GM12878 (cell line): Measurements from ENCODE around the gene MYO3B.

Experiments
- CREB1 ChIP-seq: IDR thresholded peaks from 2 replicates; pipeline ENCODE4 v1.6.1; 2012; ENCODE audit warnings: low read depth, mild to moderate bottlenecking, inconsistent platforms
- FOXM1 ChIP-seq: IDR thresholded peaks from 2 replicates; pipeline ENCODE4 v1.6.1; 2012; ENCODE audit warnings: low read depth, mild to moderate bottlenecking, inconsistent platforms, low read length, moderate library complexity
- HDGF ChIP-seq: fragments of 450-650 bp; IDR thresholded peaks from 2 replicates; pipeline ENCODE4 v1.6.1; 2016; ENCODE audit warnings: antibody characterized with exemption
- NR2C1 ChIP-seq: fragments of 450-650 bp; IDR thresholded peaks from 2 replicates; pipeline ENCODE4 v1.6.1; 2017; ENCODE audit warnings: antibody characterized with exemption, mild to moderate bottlenecking, moderate library complexity
- POLR2A ChIP-seq: IDR thresholded peaks from 2 replicates; pipeline ENCODE4 v1.6.1; 2011; ENCODE audit warnings: low read depth, mild to moderate bottlenecking, low read length
- RB1 ChIP-seq: fragments of 450-650 bp; formaldehyde crosslinking; IDR thresholded peaks from 2 replicates; pipeline ENCODE4 v1.6.1; 2017; ENCODE audit warnings: mild to moderate bottlenecking, borderline replicate concordance
- TF ChIP-seq, protein P1 (sequence below), 3 experiments: IDR thresholded peaks in 2 of 3; conservative IDR thresholded peaks in 1 of 3; 2 replicates each; pipeline ENCODE4 v1.5.1; 2011; ENCODE audit warnings: low read depth in 3 of 3, low read length in 3 of 3, mild to moderate bottlenecking in 3 of 3, control low read depth in 2 of 3, moderate library complexity in 2 of 3, inconsistent platforms in 1 of 3, mixed read lengths in 1 of 3; ENCODE audit not compliant: control insufficient read depth in 2 of 3, insufficient read depth in 1 of 3; ENCODE audit errors: extremely low read depth in 1 of 3
- TF ChIP-seq, protein P2 (sequence below): fragments of 450-650 bp; IDR thresholded peaks from 2 replicates; pipeline ENCODE4 v1.6.1; 2018; ENCODE audit warnings: borderline replicate concordance, mild to moderate bottlenecking; ENCODE audit not compliant: partially characterized antibody
- TF ChIP-seq, protein P3 (sequence below): IDR thresholded peaks from 2 replicates; pipeline ENCODE4 v1.6.1; 2012; ENCODE audit warnings: low read depth, low read length, improper control_type of control experiment
- TF ChIP-seq, protein P4 (sequence below): IDR thresholded peaks from 2 replicates; pipeline ENCODE4 v1.6.1; 2011; ENCODE audit warnings: borderline replicate concordance, low read depth, mild to moderate bottlenecking, moderate library complexity, mixed read lengths, low read length; ENCODE audit not compliant: insufficient read depth; ENCODE audit errors: extremely low read length

DNA sequence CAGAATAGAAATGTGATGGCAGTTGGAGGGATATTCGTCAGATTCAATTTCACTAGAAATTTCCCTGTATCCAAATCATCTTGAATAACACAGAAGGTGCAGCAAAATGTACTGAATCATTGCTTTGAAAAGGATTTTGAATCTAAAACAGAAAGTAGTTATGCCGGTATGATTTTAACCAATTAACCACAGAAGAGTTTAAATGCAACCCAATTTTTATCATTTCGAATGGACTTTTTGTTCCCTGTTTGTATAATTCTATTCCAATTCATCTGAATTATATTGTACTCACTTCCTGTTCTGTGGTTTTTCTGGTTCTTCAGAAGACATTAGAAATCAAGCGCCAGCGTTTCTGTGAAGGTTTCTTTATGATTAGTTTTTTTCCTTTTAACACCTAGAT is 190.4 kb downstream of the MYO3B start:
- TF ChIP-seq, protein P1, sequence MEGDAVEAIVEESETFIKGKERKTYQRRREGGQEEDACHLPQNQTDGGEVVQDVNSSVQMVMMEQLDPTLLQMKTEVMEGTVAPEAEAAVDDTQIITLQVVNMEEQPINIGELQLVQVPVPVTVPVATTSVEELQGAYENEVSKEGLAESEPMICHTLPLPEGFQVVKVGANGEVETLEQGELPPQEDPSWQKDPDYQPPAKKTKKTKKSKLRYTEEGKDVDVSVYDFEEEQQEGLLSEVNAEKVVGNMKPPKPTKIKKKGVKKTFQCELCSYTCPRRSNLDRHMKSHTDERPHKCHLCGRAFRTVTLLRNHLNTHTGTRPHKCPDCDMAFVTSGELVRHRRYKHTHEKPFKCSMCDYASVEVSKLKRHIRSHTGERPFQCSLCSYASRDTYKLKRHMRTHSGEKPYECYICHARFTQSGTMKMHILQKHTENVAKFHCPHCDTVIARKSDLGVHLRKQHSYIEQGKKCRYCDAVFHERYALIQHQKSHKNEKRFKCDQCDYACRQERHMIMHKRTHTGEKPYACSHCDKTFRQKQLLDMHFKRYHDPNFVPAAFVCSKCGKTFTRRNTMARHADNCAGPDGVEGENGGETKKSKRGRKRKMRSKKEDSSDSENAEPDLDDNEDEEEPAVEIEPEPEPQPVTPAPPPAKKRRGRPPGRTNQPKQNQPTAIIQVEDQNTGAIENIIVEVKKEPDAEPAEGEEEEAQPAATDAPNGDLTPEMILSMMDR (IDR thresholded peaks at IDR 0.05 in 2 of 3, conservative IDR thresholded peaks at IDR 0.05 in 1 of 3; ENCODE audit: control insufficient read depth in 2 of 3, extremely low read depth in 1 of 3, insufficient read depth in 1 of 3, low read depth in 3 of 3, low read length in 3 of 3), result no peak
- TF ChIP-seq NR2C1 (no peak), POLR2A (no peak), FOXM1 (no peak), CREB1 (no peak), HDGF (no peak), RB1 (no peak)
- TF ChIP-seq, protein P2, sequence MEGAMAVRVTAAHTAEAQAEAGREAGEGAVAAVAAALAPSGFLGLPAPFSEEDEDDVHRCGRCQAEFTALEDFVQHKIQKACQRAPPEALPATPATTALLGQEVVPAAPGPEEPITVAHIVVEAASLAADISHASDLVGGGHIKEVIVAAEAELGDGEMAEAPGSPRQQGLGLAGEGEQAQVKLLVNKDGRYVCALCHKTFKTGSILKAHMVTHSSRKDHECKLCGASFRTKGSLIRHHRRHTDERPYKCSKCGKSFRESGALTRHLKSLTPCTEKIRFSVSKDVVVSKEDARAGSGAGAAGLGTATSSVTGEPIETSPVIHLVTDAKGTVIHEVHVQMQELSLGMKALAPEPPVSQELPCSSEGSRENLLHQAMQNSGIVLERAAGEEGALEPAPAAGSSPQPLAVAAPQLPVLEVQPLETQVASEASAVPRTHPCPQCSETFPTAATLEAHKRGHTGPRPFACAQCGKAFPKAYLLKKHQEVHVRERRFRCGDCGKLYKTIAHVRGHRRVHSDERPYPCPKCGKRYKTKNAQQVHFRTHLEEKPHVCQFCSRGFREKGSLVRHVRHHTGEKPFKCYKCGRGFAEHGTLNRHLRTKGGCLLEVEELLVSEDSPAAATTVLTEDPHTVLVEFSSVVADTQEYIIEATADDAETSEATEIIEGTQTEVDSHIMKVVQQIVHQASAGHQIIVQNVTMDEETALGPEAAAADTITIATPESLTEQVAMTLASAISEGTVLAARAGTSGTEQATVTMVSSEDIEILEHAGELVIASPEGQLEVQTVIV, result no peak
- TF ChIP-seq, protein P3, sequence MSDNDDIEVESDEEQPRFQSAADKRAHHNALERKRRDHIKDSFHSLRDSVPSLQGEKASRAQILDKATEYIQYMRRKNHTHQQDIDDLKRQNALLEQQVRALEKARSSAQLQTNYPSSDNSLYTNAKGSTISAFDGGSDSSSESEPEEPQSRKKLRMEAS, result no peak
- TF ChIP-seq, protein P4, sequence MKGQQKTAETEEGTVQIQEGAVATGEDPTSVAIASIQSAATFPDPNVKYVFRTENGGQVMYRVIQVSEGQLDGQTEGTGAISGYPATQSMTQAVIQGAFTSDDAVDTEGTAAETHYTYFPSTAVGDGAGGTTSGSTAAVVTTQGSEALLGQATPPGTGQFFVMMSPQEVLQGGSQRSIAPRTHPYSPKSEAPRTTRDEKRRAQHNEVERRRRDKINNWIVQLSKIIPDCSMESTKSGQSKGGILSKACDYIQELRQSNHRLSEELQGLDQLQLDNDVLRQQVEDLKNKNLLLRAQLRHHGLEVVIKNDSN, result no peak
